H9 (cell line): ENCODE data around the gene NCOR2. TPM values are rescaled to one million over a fixed set of nuclear protein-coding genes. Genes with fewer than 3 reads are reported as not detected.

Source experiments
- DNase-seq: peaks from one replicate; pipeline ENCODE4 v3.0.0-alpha.2; 2017
- H2AFZ ChIP-seq: one replicate; pipeline ENCODE4 v1.6.1; 2013; ENCODE audit warnings: mild to moderate bottlenecking, low read length, control low read depth, moderate library complexity
- H2AK5ac ChIP-seq: 2 replicates; pipeline ENCODE4 v1.6.1; 2013; ENCODE audit warnings: low read length, control low read depth, mixed read lengths; ENCODE audit not compliant: insufficient read length
- H2BK120ac ChIP-seq: one replicate; pipeline ENCODE4 v1.6.1; 2013; ENCODE audit warnings: low read depth, mild to moderate bottlenecking, low read length, control low read depth, inconsistent platforms; ENCODE audit not compliant: poor library complexity, severe bottlenecking
- H2BK12ac ChIP-seq: 2 replicates; pipeline ENCODE4 v1.6.1; 2013; ENCODE audit warnings: low read length, control low read depth, mixed read lengths, low read depth; ENCODE audit not compliant: insufficient read length
- H2BK15ac ChIP-seq: 2 replicates; pipeline ENCODE4 v1.6.1; 2013; ENCODE audit warnings: low read depth, low read length, control low read depth
- H2BK20ac ChIP-seq: one replicate; pipeline ENCODE4 v1.6.1; 2013; ENCODE audit warnings: low read depth, mild to moderate bottlenecking, low read length, control low read depth, inconsistent platforms; ENCODE audit not compliant: poor library complexity, severe bottlenecking
- H2BK5ac ChIP-seq: 2 replicates; pipeline ENCODE4 v1.6.1; 2013; ENCODE audit warnings: low read length, control low read depth, mixed read lengths; ENCODE audit not compliant: insufficient read length
- H3K14ac ChIP-seq: 2 replicates; pipeline ENCODE4 v1.6.1; 2013; ENCODE audit warnings: low read length, control low read depth; ENCODE audit not compliant: insufficient read depth
- H3K18ac ChIP-seq: 2 replicates; pipeline ENCODE4 v1.6.1; 2013; ENCODE audit warnings: low read depth, mild to moderate bottlenecking, mixed read lengths, low read length, control low read depth; ENCODE audit not compliant: insufficient read length
- H3K23ac ChIP-seq: 2 replicates; pipeline ENCODE4 v1.6.1; 2013; ENCODE audit warnings: low read length, control low read depth, mixed read lengths, low read depth; ENCODE audit not compliant: insufficient read length
- H3K23me2 ChIP-seq: 2 replicates; pipeline ENCODE4 v1.6.1; 2013; ENCODE audit warnings: low read depth, mild to moderate bottlenecking, mixed read lengths, low read length, control low read depth; ENCODE audit not compliant: insufficient read length, poor library complexity, severe bottlenecking
- H3K27ac ChIP-seq: 2 replicates; pipeline ENCODE4 v1.5.1; 2013; ENCODE audit warnings: low read length, control low read depth, mixed read lengths, low read depth; ENCODE audit not compliant: insufficient read length
- H3K27me3 ChIP-seq: 2 replicates; pipeline ENCODE4 v1.6.1; 2013; ENCODE audit warnings: low read length, control low read depth, inconsistent platforms; ENCODE audit not compliant: insufficient read depth
- H3K4ac ChIP-seq: 2 replicates; pipeline ENCODE4 v1.6.1; 2013; ENCODE audit warnings: low read depth, mild to moderate bottlenecking, control low read depth, inconsistent platforms, low read length, moderate library complexity
- H3K4me1 ChIP-seq: 2 replicates; pipeline ENCODE4 v1.6.1; 2013; ENCODE audit warnings: low read length, control low read depth, inconsistent platforms; ENCODE audit not compliant: insufficient read depth
- H3K4me2 ChIP-seq: 2 replicates; pipeline ENCODE4 v1.6.1; 2013; ENCODE audit warnings: low read length, control low read depth, mixed read lengths; ENCODE audit not compliant: insufficient read length, insufficient read depth
- H3K56ac ChIP-seq: 2 replicates; pipeline ENCODE4 v1.6.1; 2013; ENCODE audit warnings: low read depth, mild to moderate bottlenecking, mixed read lengths, low read length, control low read depth; ENCODE audit not compliant: insufficient read length
- H3K79me1 ChIP-seq: 2 replicates; pipeline ENCODE4 v1.6.1; 2013; ENCODE audit warnings: low read depth, mild to moderate bottlenecking, moderate library complexity, low read length, control low read depth, inconsistent platforms; ENCODE audit not compliant: insufficient read depth, poor library complexity, severe bottlenecking
- H3K79me2 ChIP-seq: 2 replicates; pipeline ENCODE4 v1.6.1; 2013; ENCODE audit warnings: low read length, control low read depth, inconsistent platforms; ENCODE audit not compliant: insufficient read depth
- H3K9ac ChIP-seq: 2 replicates; pipeline ENCODE4 v1.6.1; 2013; ENCODE audit warnings: low read length, control low read depth, mixed read lengths; ENCODE audit not compliant: insufficient read length; ENCODE audit errors: extremely low read depth
- H3K9me3 ChIP-seq: one replicate; pipeline ENCODE4 v1.6.1; 2013; ENCODE audit warnings: low read depth, low read length, inconsistent platforms; ENCODE audit not compliant: control insufficient read depth
- H3T11ph ChIP-seq: one replicate; pipeline ENCODE4 v1.6.1; 2013; ENCODE audit warnings: mild to moderate bottlenecking, low read length, control low read depth, inconsistent platforms
- H4K20me1 ChIP-seq: one replicate; pipeline ENCODE4 v1.6.1; 2013; ENCODE audit not compliant: control insufficient read depth, insufficient read length, insufficient read depth
- H4K5ac ChIP-seq: 2 replicates; pipeline ENCODE4 v1.6.1; 2013; ENCODE audit warnings: low read depth, mild to moderate bottlenecking, mixed read lengths, low read length, control low read depth; ENCODE audit not compliant: insufficient read length
- H4K8ac ChIP-seq: replicated peaks from 2 replicates; pipeline ENCODE4 v1.6.1; 2013; ENCODE audit warnings: low read length, control low read depth, mixed read lengths, low read depth; ENCODE audit not compliant: insufficient read length
- H4K91ac ChIP-seq: 2 replicates; pipeline ENCODE4 v1.6.1; 2013; ENCODE audit warnings: low read depth, mild to moderate bottlenecking, moderate library complexity, mixed read lengths, low read length, control low read depth; ENCODE audit not compliant: insufficient read length
- H3K27ac Mint-ChIP-seq, 3 experiments: 2 replicates in 2 of 3; 3 replicates in 1 of 3; pipeline ENCODE4 v1.8.0; 2020 to 2021; ENCODE audit warnings: mixed read lengths in 3 of 3, mild to moderate bottlenecking in 1 of 3, moderate library complexity in 1 of 3
- H3K27me3 Mint-ChIP-seq: 2 replicates; pipeline ENCODE4 v1.8.0; 2021; ENCODE audit warnings: low read depth, mild to moderate bottlenecking, moderate library complexity, mixed read lengths
- H3K36me3 Mint-ChIP-seq, 3 experiments: 2 replicates in 2 of 3; 3 replicates in 1 of 3; pipeline ENCODE4 v1.8.0; 2020 to 2021; ENCODE audit warnings: low read depth in 3 of 3, mixed read lengths in 3 of 3; ENCODE audit not compliant: insufficient read depth in 1 of 3
- H3K4me1 Mint-ChIP-seq, 2 experiments: 2 replicates each; pipeline ENCODE4 v1.8.0; 2020; ENCODE audit warnings: mixed read lengths in 2 of 2
- H3K4me3 Mint-ChIP-seq, 2 experiments: 2 replicates in 1 of 2; 3 replicates in 1 of 2; pipeline ENCODE4 v1.8.0; 2020 to 2021; ENCODE audit warnings: mild to moderate bottlenecking in 2 of 2, mixed read lengths in 2 of 2, moderate library complexity in 1 of 2
- H3K9me3 Mint-ChIP-seq, 2 experiments: 2 replicates in 1 of 2; 3 replicates in 1 of 2; pipeline ENCODE4 v1.8.0; 2020; ENCODE audit warnings: mild to moderate bottlenecking in 2 of 2, mixed read lengths in 2 of 2, moderate library complexity in 1 of 2
- whole genome bisulfite sequencing: extraction: QIAGEN DNeasy Blood & Tissue Kit; methylation state at CpG from one replicate; pipeline ENCODE4 v1.1.7; 2013; ENCODE audit warnings: missing lambda C conversion rate, low lambda C conversion rate, mixed read lengths; ENCODE audit not compliant: insufficient read length; ENCODE audit errors: extremely low coverage; 5-methylcytosine and 5-hydroxymethylcytosine counted together
- total RNA-seq: library from RNA; stranded (reverse); gene quantifications from 2 replicates; pipeline ENCODE4 v1.2.1, GENCODE V29; 2021
- TF ChIP-seq, protein P1 (sequence below): fragments of 200-600 bp; sonication (generic); conservative IDR thresholded peaks from 3 replicates; pipeline ENCODE4 v1.8.0; 2021; ENCODE audit warnings: antibody characterized with exemption, mild to moderate bottlenecking

The NCOR2 gene
- total RNA-seq, 1 experiment from 2014 or later, result 226 TPM

DNA sequence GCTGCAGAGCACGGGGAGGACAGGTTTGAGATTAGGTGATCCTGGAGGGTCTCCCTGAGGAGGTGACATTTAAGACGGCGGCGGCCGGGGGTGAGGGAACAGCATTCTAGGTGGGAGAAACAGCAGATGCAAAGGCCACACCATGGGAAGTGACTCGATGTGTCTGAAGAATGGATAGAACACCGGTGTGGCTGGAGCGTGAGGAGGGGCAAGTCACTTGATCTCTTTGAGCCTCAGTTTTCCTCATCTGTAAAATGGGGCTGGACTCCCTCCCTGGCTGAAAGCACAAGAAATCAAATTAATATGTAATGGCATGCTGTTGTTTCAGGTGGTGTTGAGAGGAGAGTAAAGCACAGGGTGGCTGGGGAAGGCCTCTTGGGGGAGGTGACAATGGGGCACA is 10.0 kb upstream of the NCOR2 start:
- H3K27ac Mint-ChIP-seq, result peak overlapping the region in 1 of 3 experiments; percentile 77; a peak in 2 of 7 replicates
- no peak overlapping the region for H4K91ac ChIP-seq
- H2BK20ac ChIP-seq, result no peak overlapping the region
- no peak overlapping the region for H2BK15ac ChIP-seq
- WGBS, result no CpG with 5 or more reads among the region's 8 CpGs
- H2AK5ac ChIP-seq, result no peak overlapping the region
- H3K36me3 Mint-ChIP-seq, result peaks cover 3 to 12% (median 9%) of the 10 kb centered on the region in 3 experiments; a peak in 5 of 7 replicates
- no peak overlapping the region for H2AFZ ChIP-seq
- H3K9me3 ChIP-seq, result no peaks in the 10 kb centered on the region
- H4K5ac ChIP-seq, result no peak overlapping the region
- H3K18ac ChIP-seq, result no peak overlapping the region
- H3K23ac ChIP-seq, result no peak overlapping the region
- no peak overlapping the region for H3K4me3 Mint-ChIP-seq
- TF ChIP-seq, protein P1, sequence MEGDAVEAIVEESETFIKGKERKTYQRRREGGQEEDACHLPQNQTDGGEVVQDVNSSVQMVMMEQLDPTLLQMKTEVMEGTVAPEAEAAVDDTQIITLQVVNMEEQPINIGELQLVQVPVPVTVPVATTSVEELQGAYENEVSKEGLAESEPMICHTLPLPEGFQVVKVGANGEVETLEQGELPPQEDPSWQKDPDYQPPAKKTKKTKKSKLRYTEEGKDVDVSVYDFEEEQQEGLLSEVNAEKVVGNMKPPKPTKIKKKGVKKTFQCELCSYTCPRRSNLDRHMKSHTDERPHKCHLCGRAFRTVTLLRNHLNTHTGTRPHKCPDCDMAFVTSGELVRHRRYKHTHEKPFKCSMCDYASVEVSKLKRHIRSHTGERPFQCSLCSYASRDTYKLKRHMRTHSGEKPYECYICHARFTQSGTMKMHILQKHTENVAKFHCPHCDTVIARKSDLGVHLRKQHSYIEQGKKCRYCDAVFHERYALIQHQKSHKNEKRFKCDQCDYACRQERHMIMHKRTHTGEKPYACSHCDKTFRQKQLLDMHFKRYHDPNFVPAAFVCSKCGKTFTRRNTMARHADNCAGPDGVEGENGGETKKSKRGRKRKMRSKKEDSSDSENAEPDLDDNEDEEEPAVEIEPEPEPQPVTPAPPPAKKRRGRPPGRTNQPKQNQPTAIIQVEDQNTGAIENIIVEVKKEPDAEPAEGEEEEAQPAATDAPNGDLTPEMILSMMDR, result no peak
- no peaks in the 10 kb centered on the region for H3K27me3 ChIP-seq
- H3K27ac ChIP-seq, result no peak overlapping the region
- no peak overlapping the region for H3K4ac ChIP-seq
- no peaks in the 10 kb centered on the region for H3K79me2 ChIP-seq
- no peaks in the 10 kb centered on the region for H4K20me1 ChIP-seq
- no peaks in the 10 kb centered on the region for H3K23me2 ChIP-seq
- no peak overlapping the region for H2BK120ac ChIP-seq
- peaks cover 0 to 7% of the 10 kb centered on the region in 2 experiments; a peak in 3 of 5 replicates for H3K9me3 Mint-ChIP-seq
- no peak overlapping the region for H2BK12ac ChIP-seq
- H3K14ac ChIP-seq, result no peak overlapping the region
- no peak overlapping the region for H4K8ac ChIP-seq
- H3K4me1 Mint-ChIP-seq, result peaks cover 13 to 25% of the 10 kb centered on the region in 2 experiments
- no peak overlapping the region for H3K4me2 ChIP-seq
- H3K79me1 ChIP-seq, result no peaks in the 10 kb centered on the region
- peaks cover 12% of the 10 kb centered on the region; the same call in 1 of the 2 replicates for H3K27me3 Mint-ChIP-seq
- DNase-seq, result no peak
- no peak overlapping the region for H3K56ac ChIP-seq
- no peak overlapping the region for H2BK5ac ChIP-seq
- no peaks in the 10 kb centered on the region for H3K4me1 ChIP-seq
- H3T11ph ChIP-seq, result no peak overlapping the region
- no peak overlapping the region for H3K9ac ChIP-seq
